Activated naive CD4-positive, alpha-beta T cell treated with anti-CD3 and anti-CD28 coated beads, Interleukin-2, amount 50 U/mL, for 24 hours (primary cell): Measurements from ENCODE around the gene STAT3.

Source experiments
- H3K27ac Mint-ChIP-seq: one replicate; pipeline ENCODE4 v1.8.0; 2021; ENCODE audit warnings: mild to moderate bottlenecking, mixed read lengths
- H3K27me3 Mint-ChIP-seq: one replicate; pipeline ENCODE4 v1.8.0; 2021; ENCODE audit warnings: mixed read lengths
- H3K36me3 Mint-ChIP-seq: one replicate; pipeline ENCODE4 v1.8.0; 2021; ENCODE audit warnings: mixed read lengths
- H3K4me1 Mint-ChIP-seq: one replicate; pipeline ENCODE4 v1.8.0; 2021; ENCODE audit warnings: mixed read lengths
- H3K4me3 Mint-ChIP-seq: one replicate; pipeline ENCODE4 v1.8.0; 2021; ENCODE audit warnings: mild to moderate bottlenecking, mixed read lengths
- H3K9me3 Mint-ChIP-seq: one replicate; pipeline ENCODE4 v1.8.0; 2021; ENCODE audit warnings: mixed read lengths

Gene STAT3

GRCh38 chr17:42348104-42348503 lies 40.1 kb downstream of the STAT3 start:
- H3K4me3 Mint-ChIP-seq: no peak overlapping the region
- H3K9me3 Mint-ChIP-seq: no peaks in the 10 kb centered on the region
- peaks cover 38% of the 10 kb centered on the region for H3K4me1 Mint-ChIP-seq
- peaks cover 7% of the 10 kb centered on the region for H3K36me3 Mint-ChIP-seq
- H3K27ac Mint-ChIP-seq: peak overlapping the region; percentile 1
- H3K27me3 Mint-ChIP-seq: no peaks in the 10 kb centered on the region

GRCh38 chr17:42347606-42348005 lies 40.6 kb downstream of the STAT3 start:
- H3K4me3 Mint-ChIP-seq: no peak overlapping the region
- H3K36me3 Mint-ChIP-seq: peaks cover 10% of the 10 kb centered on the region
- peak overlapping the region; percentile 63 for H3K27ac Mint-ChIP-seq
- no peaks in the 10 kb centered on the region for H3K9me3 Mint-ChIP-seq
- peaks cover 41% of the 10 kb centered on the region for H3K4me1 Mint-ChIP-seq
- no peaks in the 10 kb centered on the region for H3K27me3 Mint-ChIP-seq

- H3K27me3 Mint-ChIP-seq: no peaks in the 10 kb centered on the region
- peak overlapping the region; percentile 48 for H3K27ac Mint-ChIP-seq
- peaks cover 10% of the 10 kb centered on the region for H3K36me3 Mint-ChIP-seq
- H3K9me3 Mint-ChIP-seq: no peaks in the 10 kb centered on the region
- peaks cover 41% of the 10 kb centered on the region for H3K4me1 Mint-ChIP-seq
- no peak overlapping the region for H3K4me3 Mint-ChIP-seq
Measured at GRCh38 chr17:42347198-42347597, 41.0 kb downstream of the STAT3 start.

GRCh38 chr17:42346481-42346880 lies 41.8 kb downstream of the STAT3 start:
- Mint-ChIP-seq H3K4me1 (peaks cover 47% of the 10 kb centered on the region), H3K27ac (peak overlapping the region; percentile 46), H3K9me3 (no peaks in the 10 kb centered on the region), H3K4me3 (no peak overlapping the region), H3K27me3 (no peaks in the 10 kb centered on the region), H3K36me3 (peaks cover 10% of the 10 kb centered on the region)

- Mint-ChIP-seq H3K4me1 (peaks cover 53% of the 10 kb centered on the region), H3K27ac (peak overlapping the region; percentile 35), H3K9me3 (no peaks in the 10 kb centered on the region), H3K4me3 (no peak overlapping the region), H3K27me3 (no peaks in the 10 kb centered on the region), H3K36me3 (peaks cover 13% of the 10 kb centered on the region)
Measured at GRCh38 chr17:42345396-42346073, 42.7 kb downstream of the STAT3 start.

GRCh38 chr17:42342242-42343008 lies 45.8 kb downstream of the STAT3 start:
- no peaks in the 10 kb centered on the region for H3K9me3 Mint-ChIP-seq
- peaks cover 51% of the 10 kb centered on the region for H3K4me1 Mint-ChIP-seq
- peak overlapping the region; percentile 49 for H3K4me3 Mint-ChIP-seq
- peak overlapping the region; percentile 87 for H3K27ac Mint-ChIP-seq
- no peaks in the 10 kb centered on the region for H3K27me3 Mint-ChIP-seq
- peaks cover 23% of the 10 kb centered on the region for H3K36me3 Mint-ChIP-seq

- Mint-ChIP-seq H3K27ac (peak overlapping the region; percentile 97), H3K4me3 (peak overlapping the region; percentile 71), H3K4me1 (peaks cover 54% of the 10 kb centered on the region), H3K27me3 (no peaks in the 10 kb centered on the region), H3K9me3 (no peaks in the 10 kb centered on the region), H3K36me3 (peaks cover 24% of the 10 kb centered on the region)
Measured at GRCh38 chr17:42341568-42341967, 46.7 kb downstream of the STAT3 start.

- Mint-ChIP-seq H3K9me3 (no peaks in the 10 kb centered on the region), H3K36me3 (peaks cover 24% of the 10 kb centered on the region), H3K4me3 (peak overlapping the region; percentile 71), H3K27me3 (no peaks in the 10 kb centered on the region), H3K27ac (peak overlapping the region; percentile 97), H3K4me1 (peaks cover 58% of the 10 kb centered on the region)
Measured at GRCh38 chr17:42340691-42341127, 47.5 kb downstream of the STAT3 start.

GRCh38 chr17:42339221-42339620 lies 49.0 kb downstream of the STAT3 start:
- Mint-ChIP-seq H3K27ac (peak overlapping the region; percentile 87), H3K27me3 (no peaks in the 10 kb centered on the region), H3K9me3 (no peaks in the 10 kb centered on the region), H3K4me1 (peaks cover 66% of the 10 kb centered on the region), H3K4me3 (peak overlapping the region; percentile 66), H3K36me3 (peaks cover 24% of the 10 kb centered on the region)

GRCh38 chr17:42338427-42338985 lies 49.7 kb downstream of the STAT3 start:
- Mint-ChIP-seq H3K27ac (peak overlapping the region; percentile 98), H3K36me3 (peaks cover 24% of the 10 kb centered on the region), H3K4me3 (peak overlapping the region; percentile 70), H3K27me3 (no peaks in the 10 kb centered on the region), H3K9me3 (no peaks in the 10 kb centered on the region), H3K4me1 (peaks cover 67% of the 10 kb centered on the region)

GRCh38 chr17:42337442-42337841 lies 50.8 kb downstream of the STAT3 start:
- Mint-ChIP-seq H3K9me3 (no peaks in the 10 kb centered on the region), H3K27ac (peak overlapping the region; percentile 94), H3K27me3 (no peaks in the 10 kb centered on the region), H3K4me1 (peaks cover 69% of the 10 kb centered on the region), H3K36me3 (peaks cover 21% of the 10 kb centered on the region), H3K4me3 (peak overlapping the region; percentile 57)

GRCh38 chr17:42334677-42335076 lies 53.6 kb downstream of the STAT3 start:
- H3K36me3 Mint-ChIP-seq: peaks cover 23% of the 10 kb centered on the region
- H3K4me1 Mint-ChIP-seq: peaks cover 46% of the 10 kb centered on the region
- H3K27ac Mint-ChIP-seq: no peak overlapping the region

GRCh38 chr17:42333053-42333452 lies 55.2 kb downstream of the STAT3 start:
- H3K27me3 Mint-ChIP-seq: no peaks in the 10 kb centered on the region
- H3K36me3 Mint-ChIP-seq: peaks cover 15% of the 10 kb centered on the region
- no peak overlapping the region for H3K4me3 Mint-ChIP-seq
- H3K9me3 Mint-ChIP-seq: no peaks in the 10 kb centered on the region
- H3K27ac Mint-ChIP-seq: no peak overlapping the region
- peaks cover 34% of the 10 kb centered on the region for H3K4me1 Mint-ChIP-seq

More at GRCh38 chr17:42334677-42335076, 53.6 kb downstream of the STAT3 start:
- Mint-ChIP-seq H3K4me3 (no peak overlapping the region), H3K9me3 (no peaks in the 10 kb centered on the region), H3K27me3 (no peaks in the 10 kb centered on the region)

GRCh38 chr17:42329025-42329976 lies 58.9 kb downstream of the STAT3 start:
- Mint-ChIP-seq H3K9me3 (no peaks in the 10 kb centered on the region), H3K36me3 (peaks cover 8% of the 10 kb centered on the region), H3K4me1 (peaks cover 14% of the 10 kb centered on the region), H3K27me3 (no peaks in the 10 kb centered on the region), H3K27ac (peak overlapping the region; percentile 88), H3K4me3 (no peak overlapping the region)

- no peak overlapping the region for H3K4me3 Mint-ChIP-seq
- no peak overlapping the region for H3K27ac Mint-ChIP-seq
- H3K9me3 Mint-ChIP-seq: no peaks in the 10 kb centered on the region
- no peaks in the 10 kb centered on the region for H3K27me3 Mint-ChIP-seq
- peaks cover 4% of the 10 kb centered on the region for H3K36me3 Mint-ChIP-seq
- H3K4me1 Mint-ChIP-seq: peaks cover 32% of the 10 kb centered on the region
Measured at GRCh38 chr17:42325026-42325425, 63.2 kb downstream of the STAT3 start.
